OCI-M2 (cell line): ENCODE measurements around the gene NSMF.
"Not testable (repeated sequence)": the region's sequence is repeated elsewhere in the genome, so short reads cannot be mapped to it uniquely, and the experiment has no call there.

Source experiments
- DNase-seq: peaks from one replicate; lab custom pipeline; 2025; ENCODE audit not compliant: unreplicated experiment; lab: John Stamatoyannopoulos, UW

NSMF gene

DNA sequence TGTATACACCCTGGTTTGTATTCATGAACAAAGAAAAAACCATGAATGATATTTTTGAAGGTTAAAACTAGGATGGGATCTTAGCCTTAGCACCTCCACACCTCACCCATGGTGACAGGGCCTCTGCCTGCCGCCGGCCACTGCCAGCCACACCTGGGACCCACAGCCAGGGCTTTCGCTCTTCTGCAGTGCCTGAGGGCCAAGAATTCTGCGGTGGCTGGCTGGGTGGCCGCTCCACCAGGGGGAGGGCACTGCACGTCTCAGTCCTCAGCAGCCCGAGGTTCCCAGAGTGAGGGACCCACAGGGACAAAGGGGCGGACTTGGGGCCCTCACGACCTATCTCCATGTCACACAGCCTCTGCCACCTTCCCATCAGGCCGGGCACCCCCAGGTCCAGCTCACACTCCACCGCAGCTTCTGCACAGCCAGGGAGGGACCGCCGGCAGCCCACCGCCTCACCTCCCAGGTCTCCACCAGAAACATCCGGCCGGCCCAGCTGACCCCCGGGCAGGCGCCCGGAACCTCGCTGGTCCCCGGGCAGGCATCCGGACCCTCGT lies 43.0 kb downstream of the NSMF start:
- no peak for DNase-seq

DNA sequence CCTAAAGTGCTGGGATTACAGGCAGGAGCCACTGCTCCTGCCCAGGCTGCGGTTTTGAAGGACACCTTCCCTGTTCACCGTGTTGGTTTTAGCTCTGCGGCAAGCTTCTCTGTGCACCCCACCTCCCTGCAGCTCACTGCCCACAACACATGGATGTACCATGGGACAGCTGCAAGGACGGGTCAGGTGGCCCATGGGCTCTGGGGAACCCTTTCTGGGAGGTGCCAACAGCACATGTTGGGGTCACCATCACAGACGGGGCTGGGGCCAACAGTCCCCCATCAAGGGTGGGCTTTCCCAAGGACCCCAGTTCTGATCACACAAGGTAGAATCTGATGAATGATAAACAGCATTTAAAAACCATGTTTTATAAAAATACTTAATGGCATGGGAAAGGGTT lies 43.7 kb downstream of the NSMF start:
- DNase-seq: no peak

DNA sequence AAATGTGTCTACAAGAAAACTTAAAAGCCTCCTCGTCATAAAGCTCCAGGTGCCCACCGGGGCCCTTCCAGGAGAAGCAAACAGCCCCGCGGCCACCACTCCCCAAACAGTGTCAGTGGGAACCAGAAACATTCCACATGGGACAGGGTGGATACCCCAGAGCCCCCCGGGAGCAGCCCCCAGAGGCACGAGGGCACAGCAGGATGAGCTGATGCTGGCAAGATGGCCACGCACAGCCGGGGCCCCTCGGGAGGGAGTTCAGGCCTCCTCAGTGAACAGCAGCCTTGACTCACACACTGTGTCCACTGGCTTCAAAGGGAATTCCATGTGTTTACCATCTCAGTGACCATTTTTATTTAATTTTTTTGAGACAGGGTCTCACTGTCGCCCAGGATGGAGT lies 46.7 kb downstream of the NSMF start:
- no peak for DNase-seq

DNA sequence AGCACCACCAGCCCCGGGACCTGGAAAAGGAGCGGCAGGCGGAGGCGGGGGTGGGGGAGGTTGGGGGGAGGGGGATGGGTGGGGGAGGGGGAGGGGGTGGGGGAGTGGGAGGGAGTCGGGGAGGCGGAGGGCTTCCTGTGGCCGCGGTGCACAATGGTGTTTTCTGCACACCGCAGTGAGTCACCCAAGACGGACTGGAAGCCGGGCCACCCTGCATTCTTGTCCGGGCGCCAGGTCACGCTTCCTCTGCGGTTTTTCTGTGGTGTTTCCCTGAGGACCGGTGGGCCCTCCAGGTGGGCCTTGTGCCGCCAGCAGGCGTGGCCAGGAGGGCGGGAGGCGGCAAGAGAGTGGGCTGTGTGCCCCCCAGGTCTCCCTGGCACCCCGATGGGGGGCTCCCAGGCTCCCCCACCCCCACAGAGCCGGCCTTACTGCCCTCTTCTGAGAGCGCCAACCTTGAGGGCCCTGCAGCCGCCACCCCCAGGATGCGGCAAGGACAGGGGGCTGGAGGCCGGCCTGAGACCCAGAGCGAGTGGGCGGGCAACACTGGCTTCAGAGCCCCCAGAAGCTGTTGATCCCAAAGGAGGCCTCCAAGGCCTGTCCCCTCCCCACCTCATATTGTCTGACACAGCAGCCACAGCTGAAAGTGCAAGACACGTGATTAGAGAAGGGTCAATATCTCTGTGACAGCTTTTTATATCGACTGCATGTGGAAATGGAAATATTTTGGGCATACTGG lies 47.3 kb downstream of the NSMF start:
- DNase-seq: no peak

DNA sequence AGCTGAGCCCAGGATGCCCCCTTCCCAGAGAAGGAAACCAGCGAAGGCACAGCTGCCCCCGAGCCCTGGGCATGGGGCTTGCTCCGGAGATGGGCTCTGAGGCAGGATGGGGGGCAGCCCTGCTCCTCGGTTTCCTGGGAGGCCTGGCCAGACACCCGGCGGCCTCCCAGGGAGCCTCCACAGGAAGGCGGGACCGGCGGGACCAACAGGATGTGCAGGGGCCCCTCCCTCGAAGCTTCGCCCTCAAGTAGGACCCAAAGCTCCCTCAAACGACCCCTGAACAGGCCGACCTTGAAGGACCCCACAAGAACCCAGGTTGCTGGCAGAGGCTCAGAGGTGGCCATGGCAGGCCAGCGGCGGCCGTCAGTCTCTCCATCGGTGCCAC lies 47.9 kb downstream of the NSMF start:
- DNase-seq: no peak

DNA sequence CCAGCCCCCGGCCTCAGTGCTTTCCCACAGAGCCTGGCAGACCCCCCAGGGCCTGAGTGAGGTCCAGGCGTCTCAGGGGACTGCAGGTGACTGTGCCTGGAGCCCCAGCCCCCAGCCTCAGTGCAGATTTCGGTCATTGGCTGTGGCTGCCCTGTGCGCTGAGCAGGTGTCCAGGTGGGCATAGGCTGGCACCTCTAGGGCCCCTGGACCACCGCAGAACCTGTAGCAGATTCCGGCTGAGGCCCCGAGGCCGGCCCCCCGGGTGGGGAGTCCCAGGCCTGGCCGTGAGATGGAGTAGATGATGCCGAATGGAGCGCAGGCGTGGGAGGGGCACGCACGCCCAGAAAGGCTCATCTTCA lies 48.3 kb downstream of the NSMF start:
- no peak for DNase-seq

DNA sequence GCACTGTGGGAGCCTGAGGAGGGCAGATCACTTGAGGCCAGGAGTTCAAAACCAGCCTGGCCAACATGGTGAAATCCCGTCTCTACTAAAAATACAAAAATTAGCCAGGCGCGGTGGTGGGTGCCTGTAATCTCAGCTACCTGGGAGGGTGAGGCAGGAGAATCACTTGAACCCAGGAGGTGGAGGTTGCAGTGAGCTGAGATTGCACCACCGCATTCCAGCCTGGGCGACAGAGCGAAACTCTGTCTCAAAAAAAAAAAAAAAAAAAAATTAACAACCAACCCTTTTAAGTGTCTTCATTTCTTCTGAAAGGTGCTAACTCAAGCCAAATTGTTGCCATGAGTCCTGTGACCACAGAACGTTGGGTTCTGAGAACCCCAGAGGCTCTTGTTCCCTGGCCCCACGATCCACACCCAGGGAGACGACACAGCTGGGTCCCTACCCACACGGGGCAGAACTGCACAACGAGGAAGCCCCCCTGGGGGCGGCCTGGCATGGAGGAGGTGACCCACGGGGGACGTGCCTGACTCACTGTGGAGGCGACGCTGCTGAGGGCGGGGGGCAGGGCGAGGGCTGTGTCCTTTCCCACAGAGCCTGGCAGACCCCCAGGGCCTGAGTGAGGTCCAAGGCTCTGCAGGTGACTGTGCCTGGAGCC lies 48.8 kb downstream of the NSMF start:
- not testable (repeated sequence) for DNase-seq

DNA sequence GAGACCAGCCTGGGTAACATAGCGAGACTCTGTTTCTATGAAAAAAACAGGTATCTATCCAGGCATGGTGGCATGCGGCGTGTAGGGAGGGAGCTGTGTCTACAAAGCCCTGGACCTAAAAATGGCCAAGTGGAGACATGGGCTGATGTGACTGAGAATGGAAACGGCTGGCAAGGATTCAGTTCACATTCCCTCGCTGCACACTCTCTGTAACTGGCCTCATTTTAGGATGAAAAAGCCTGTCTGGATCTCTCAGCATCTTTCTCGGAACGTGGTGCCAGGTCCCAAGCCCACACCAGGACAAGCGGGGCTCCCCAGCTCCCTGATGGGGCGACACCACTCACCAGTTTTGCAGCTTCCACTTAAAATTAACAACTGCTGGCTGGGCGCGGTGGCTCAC lies 49.6 kb downstream of the NSMF start:
- no peak for DNase-seq

DNA sequence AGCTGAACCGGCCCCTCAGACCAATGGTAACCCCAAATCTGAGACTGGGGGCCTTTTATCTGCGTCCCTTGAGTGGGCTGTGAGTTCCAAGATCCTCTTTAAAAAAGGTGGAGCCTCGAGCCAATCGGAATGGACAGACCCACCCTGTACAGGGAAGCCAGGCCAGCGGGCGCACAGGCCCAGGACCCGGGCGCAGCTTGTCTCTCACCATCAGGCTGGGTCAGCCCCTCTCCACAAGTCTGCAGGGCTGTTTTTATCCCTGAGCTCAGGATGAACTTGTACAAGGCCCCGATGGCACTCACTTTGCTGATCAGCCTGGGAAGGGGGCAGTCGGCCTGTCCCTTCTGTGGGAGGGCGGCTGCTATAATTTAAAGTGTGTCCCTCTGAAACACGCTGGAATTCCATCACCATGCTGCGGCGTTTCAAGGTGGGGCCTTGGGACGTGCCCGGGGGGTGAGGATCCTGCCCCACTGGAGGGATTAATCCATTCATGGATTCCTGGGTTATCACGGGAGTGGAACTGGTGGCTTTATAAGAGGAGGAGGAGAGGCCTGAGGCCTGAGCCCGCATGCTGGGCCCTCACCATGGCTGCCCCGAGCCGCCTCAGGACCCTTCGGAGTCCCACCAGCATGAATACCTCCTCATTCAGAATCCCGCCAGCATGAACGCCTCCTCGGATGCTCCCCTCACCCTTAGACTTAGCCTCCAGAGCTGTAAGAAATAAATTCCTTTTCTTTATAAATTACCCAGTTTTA lies 50.3 kb downstream of the NSMF start:
- DNase-seq: no peak

DNA sequence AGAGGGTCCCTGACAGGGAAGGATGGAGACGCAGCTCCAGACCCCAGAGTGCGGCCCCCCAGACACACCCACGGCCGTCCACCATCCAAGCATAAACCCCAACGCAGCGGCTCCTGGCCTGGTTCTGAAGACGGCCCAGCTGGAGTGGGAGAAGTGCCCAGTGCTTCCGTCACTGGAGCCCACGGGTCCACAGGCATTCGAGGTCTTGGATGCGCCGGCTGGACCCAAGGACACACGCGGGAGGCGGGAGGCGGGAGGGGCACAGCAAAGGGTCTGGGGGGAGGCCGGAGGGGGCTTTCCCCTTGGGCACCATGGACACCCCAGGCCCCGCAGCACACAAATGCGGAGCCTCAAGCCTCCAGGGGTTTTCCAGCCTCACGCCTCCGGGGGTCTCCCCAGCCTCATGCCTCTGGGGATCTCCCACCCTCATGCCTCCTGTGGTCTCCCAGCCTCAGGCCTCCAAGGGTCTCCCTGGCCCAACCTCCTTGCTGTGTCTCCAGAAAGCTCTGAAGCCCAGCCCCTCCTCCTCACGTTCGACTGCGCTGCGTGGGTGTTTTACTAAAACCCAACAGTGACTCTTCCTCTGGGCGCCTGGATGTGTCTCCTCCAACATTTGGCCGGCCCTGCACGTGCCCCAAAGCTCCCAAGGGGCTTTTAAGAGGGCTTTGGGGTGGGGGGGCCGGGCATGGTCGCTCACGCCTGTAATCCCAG lies 51.4 kb downstream of the NSMF start:
- no peak for DNase-seq

DNA sequence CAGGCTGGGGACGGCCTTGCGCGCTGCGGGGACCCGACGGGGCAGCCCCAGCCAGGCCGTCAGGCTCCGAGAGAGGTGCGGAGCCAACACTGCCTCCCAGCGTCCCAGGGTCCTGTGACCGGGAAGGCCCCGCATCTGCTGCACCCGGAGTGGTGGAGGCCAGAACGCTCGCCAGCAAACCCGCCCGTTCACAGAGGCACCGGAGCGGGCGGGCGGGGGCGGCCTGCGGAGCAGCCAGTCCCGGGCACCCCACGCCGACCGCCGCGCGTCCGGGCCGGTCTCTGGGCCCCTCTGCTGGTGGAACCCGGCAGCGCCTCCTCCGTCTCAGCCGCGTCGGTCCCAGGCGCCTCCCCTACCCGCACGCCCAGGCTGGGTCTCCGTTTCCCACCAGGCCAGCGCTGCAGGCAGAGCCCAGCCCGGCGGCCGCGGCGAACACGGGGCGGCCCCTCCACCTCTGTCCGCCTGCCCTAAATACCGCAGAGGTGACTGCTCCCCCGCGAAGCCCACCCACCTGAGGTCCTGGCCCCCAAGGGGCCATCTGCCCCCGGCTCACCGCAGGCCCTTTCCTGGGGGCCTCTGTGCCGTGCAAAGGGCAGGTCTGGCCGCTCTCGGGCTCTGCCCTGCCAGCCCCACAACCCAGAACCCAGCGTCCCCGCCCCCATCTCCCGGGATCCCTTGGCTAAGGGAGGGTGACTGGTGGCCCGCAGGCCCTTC lies 52.1 kb downstream of the NSMF start:
- DNase-seq: no peak

DNA sequence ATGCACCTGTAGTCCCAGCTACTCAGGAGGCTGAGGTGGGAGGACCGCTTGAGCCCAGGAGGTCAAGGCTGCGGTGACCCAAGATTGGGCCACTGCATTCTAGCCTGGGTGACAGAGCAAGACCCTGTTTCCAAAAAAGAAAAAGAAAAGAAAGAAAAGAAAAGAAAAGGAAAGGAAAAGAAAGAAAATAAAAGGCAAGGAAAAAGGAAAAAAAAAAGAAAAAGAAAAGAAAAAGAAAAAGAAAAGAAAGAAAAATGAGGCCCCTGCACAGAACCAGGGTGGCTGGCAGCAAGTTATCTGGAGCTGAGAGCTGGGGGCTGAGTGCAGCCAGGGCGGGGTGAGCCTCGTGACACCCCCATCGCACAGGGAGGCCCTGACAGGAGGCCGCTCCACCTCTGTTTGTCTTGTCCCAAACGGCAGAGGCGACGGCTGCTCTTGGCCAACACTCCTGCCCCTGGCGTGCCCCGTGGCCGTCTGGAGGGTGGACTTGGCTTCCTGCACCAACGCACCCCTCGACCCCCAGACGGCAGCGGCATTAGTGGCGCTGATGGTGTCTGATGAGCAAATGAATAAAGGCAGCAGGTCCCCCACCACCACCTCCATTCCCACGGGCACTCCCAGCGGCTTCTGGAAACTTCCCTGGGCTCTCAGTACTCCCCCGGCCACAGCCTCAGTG lies 52.9 kb downstream of the NSMF start:
- no peak for DNase-seq

DNA sequence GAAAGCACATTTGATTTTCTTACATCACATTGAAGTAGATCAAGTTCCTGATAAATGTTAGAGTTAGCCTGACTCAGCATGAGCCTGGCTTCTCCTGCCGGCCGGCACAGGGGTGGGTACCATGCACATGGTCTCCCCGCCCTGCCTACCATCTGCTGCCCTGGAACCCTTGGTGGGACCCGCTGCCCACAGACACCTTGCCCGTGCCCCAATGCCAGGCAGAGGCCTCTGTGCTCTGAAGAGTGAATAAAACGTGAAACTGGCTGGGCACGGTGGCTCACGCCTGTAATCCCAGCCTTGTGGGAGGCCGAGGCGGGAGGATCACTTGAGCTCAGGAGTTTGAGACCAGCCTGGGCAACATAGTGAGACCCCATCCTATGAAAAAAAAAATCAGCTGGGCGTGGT lies 53.5 kb downstream of the NSMF start:
- no peak for DNase-seq

DNA sequence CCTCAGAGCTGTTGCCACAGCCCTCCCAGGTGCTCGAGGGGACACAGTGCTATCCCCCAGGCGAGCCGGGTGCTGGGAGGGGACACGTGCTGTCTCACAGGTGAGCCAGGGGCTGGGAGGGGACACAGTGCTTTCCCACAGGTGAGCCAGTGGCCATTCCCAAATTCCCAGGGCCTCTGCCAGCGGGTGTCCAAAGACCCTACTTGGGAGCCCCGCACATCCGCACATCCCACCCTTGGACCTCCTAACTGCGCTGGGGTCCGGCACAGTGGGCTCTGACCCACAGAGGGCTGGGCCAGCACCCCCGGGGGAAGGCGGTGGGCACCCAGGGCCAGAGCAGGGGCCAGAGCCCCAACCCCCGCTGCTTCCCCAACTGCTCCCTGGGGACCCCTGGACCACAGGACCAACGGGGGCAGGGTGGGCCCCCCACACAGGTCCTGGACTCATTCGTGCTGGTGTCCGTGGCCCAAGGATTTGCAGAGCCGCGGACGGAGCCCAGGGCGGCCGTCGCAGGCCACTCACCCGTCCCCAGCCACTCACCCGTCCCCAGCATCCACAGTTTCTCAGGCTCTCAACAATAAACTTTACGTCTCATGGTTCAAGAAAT lies 54.1 kb downstream of the NSMF start:
- DNase-seq: no peak

DNA sequence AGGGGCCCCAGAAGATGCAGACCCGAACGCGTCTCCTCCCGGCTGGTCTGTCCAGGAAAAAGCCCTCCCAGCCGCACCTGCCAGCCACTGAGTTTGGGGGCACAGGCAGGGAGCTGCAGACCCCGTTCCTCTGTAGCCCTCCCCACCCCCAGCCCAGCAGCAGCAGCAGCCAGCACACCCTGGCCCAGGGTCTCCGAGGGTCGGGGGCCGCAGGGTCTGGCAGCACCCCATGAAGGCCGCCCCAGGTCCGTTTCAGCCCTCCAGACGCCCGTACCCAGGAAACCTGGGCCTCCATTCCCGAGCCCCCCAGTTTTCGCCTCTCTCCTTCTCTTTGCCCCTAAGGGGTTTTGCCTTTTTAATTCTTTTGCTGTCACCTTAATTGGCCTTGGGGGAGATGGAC lies 55.9 kb downstream of the NSMF start:
- DNase-seq: no peak

DNA sequence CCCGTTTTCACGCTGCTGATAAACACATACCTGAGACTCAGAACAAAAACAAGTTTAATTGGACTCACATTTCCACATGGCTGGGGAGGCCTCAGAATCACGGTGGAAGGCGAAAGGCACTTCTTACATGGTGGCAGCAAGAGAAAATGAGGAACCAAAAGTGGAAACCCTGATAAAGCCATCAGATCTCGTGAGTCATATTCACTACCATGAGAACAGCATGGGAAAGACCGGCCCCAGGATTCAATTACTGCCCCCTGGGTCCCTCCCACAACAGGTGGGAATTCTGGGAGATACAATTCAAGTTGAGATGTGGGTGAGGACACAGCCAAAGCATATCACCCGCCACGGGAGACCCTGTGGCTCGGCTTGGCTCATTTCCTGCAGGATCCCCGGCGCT lies 56.4 kb downstream of the NSMF start:
- DNase-seq: no peak

DNA sequence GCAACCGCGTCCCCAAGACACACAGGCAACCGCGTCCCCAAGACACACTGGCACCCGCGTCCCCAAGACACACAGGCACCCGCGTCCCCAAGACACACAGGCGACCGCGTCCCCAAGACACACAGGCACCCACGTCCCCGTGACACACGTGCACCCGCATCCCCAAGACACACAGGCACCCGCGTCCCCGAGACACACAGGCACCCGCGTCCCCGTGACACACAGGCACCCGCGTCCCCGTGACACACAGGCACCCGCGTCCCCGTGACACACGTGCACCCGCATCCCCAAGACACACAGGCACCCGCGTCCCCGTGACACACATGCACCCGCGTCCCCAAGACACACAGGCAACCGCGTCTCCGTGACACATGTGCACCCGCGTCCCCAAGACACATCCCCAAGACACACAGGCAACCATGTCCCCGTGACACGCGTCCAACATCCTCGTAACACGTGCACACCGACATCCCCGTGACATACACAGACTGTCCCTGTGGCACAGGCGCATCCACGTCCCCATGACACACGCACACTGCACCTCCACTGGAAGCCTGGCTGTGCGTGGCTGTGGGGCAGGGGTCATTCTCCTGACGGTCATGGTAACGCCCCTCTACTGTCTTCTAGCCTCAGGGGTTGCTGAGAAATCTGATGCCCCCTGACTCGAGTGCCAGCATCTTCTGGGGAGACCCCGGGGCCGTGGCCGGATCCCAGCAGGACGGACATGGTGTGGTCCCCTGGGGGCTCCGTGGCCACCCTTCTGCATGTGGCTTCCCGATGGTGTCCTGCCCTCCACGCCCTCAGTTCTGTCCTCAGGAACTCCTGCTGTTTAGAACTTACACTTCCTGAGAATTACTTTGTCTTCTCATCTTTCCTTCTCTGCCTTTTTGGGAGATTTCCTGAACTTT lies 60.3 kb downstream of the NSMF start:
- no peak for DNase-seq

DNA sequence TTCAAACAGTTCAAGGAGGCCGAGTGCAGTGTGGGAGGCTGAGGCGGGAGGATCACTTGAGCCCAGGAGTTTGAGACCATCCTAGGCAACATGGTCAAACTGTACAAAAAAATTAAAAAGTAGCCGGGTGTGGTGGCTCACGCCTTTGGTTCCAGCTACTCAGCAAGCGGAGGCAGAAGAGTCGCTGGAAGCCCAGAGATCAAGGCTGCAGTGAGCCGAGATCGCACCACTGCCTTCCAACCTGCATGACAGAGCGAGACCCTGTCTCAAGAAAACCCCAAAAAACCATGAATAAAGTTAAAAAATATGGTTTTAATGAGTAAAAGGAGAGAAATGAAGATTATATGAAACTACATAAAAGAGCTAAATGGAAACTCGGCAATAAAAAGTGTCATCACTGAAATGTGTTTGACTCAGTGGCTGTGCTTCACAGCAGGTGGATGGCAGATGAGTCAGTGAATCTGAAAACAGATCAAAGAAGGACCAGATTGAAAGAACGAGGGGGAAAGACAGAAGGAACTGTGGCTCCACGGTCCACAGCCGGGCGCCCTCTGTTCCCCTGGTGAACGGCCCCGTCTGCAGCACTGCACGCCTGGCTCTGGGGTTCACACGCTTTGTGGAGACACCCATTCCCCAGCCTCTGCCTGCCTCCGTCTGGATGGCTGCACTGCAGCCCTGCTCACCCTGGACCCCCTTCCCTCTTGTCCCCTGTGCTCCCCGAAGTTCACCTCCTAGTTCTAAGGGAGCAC lies 61.3 kb downstream of the NSMF start:
- no peak for DNase-seq
